ENCODE data around the gene GSG1.
"Not testable (repeated sequence)": the region's sequence is repeated elsewhere in the genome, so short reads cannot be mapped to it uniquely, and the experiment has no call there.

The GSG1 gene

DNA sequence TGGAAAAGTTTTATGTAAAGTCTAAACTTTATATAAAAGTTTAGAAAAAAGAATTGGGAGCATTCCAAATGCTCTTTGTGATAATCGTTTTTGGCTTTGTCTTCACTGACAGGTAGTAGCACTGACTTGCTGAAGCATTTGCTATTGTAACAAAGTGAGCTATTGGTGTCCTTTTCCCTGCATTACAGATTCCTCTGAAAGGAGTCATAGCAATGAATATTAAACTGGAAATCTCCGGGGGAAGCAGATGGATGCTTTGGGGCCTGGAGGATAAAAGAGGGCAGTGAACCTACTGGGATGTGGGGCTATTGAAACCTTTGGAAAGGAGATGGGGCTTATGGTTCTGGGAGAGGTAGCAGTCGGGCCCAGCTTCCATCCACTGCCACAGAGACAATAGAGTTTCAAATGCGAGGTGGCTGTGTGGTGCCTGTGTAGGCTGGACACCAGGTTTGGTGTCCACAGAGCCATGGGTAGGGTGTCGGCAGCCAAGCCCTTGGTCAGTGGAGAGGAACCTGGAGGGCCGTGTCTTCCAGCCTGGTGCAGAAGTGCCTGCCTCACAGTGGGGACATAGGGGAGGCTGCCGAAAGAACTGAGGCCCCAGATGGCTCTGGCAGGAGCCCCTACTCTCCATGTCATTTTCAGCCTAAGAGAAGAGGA lies 10.1 kb downstream of the GSG1 start:
- no peak for DNase-seq (ENCODE audit: low read depth in 1 of 2, low spot score in 1 of 2)

DNA sequence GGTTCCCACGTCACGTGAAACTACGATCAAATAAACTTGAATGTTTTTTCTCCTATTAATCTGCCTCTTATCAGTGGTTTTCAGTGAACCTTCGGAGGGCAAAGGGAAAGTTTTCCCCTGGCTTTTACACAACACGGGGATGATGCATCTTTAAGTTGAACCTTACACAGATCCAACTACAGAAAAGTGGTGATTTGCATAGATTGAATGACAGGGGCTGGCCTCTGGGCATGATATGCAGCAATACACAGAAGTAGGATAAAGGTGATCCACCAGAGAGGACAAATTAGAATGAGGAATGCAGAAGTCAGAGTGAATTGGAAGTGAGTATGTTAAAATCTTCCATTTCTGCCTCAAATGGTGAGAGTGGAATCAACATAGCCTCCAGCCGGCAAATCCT lies 11.6 kb downstream of the GSG1 start:
- DNase-seq (ENCODE audit: low read depth in 1 of 2, low spot score in 1 of 2) = no peak

DNA sequence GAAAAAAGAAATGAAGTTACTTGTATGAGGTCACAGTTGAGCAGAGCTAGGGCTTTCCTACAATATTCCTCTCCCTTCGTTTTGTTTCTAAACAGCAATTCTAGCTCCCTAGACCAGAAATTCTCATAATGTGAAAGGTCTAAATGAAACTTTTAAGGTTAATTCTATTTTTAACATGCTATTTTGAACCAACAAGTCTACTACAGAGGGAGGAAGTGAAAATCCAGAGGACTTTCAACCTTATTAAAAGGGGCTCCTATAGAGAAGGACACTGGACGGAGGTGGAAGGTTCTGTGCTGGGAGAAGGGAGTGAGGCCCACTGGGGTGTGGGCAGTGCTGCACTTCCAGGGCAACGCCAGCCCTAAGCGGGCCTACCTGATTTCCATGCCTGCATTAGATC lies 13.4 kb downstream of the GSG1 start:
- DNase-seq (ENCODE audit: low read depth in 1 of 2, low spot score in 1 of 2) = no peak

DNA sequence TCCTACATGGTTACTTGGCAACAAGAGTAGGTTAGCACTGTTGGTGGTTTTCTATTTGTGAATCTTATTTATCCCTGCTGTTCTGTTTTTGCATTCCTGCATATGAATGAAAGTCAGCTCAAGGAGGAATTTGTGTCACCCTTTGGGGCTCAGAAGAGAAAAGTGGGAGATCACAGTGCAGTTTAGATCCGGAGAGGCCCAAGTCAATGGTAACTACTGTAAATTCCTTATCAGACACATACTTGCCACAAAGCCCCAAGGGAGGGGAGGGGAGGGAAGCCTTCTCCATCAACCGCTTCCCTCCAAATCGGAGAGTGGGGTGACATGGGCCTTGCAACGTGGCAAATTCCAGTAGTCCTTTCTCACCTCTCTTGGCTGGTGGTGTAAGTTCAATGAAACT lies 15.0 kb downstream of the GSG1 start:
- DNase-seq (ENCODE audit: low read depth in 1 of 2, low spot score in 1 of 2) = no peak

DNA sequence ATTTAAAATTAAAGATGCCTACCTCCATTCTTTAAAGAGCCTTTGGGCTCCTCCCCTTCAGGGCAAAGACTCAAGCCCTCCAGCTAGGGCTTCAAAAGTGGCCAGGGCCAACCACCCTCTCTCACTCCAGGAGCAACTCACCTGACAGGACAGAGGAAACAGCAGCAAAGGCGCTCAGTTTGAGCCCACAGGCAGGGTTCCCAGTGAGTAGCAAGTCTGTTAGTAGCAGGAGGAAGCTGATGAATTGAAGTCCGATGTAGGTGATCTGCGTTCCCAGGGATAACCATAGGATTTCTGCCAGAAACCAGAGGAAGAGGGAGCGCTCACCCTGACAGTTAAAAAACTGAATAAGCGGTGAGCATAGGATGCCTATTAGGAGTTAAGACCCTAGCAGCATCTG lies 15.7 kb downstream of the GSG1 start:
- DNase-seq (ENCODE audit: low read depth in 1 of 2, low spot score in 1 of 2) = no peak

DNA sequence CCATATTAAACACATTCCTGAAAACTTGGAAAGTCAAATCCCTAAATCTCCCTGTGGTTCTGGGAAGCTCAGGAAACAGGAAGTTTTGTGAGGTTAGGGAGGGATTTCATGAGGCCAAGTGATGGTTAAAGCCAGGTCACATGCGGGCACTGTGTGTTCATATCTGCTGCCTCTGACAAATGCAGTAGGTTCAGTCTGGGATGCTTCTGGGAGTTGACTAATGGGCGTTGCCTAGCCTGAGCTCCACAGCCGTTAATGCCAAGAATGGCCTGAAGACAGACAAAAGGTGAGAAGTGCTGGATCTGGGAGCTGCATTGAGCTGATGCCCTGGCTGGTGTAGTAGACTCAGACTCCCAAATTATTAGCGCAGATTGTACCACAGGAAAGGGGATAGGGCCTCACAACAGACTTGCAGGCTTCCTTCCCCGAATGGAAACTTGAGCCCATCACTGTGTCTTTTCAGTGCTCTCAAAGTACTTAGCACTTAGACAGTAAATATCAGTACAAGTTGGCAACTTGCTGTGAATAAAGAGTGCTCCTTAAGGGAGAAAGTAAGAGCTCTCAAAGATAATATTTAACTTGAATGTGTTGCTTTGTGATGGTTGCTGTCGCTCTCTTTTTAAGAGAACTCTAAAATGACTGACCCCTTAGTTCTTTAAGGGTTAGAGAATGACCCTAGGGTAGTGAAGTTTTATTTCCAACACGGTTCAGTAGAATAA lies 17.3 kb downstream of the GSG1 start:
- no peak for DNase-seq (ENCODE audit: low read depth in 1 of 2, low spot score in 1 of 2)

DNA sequence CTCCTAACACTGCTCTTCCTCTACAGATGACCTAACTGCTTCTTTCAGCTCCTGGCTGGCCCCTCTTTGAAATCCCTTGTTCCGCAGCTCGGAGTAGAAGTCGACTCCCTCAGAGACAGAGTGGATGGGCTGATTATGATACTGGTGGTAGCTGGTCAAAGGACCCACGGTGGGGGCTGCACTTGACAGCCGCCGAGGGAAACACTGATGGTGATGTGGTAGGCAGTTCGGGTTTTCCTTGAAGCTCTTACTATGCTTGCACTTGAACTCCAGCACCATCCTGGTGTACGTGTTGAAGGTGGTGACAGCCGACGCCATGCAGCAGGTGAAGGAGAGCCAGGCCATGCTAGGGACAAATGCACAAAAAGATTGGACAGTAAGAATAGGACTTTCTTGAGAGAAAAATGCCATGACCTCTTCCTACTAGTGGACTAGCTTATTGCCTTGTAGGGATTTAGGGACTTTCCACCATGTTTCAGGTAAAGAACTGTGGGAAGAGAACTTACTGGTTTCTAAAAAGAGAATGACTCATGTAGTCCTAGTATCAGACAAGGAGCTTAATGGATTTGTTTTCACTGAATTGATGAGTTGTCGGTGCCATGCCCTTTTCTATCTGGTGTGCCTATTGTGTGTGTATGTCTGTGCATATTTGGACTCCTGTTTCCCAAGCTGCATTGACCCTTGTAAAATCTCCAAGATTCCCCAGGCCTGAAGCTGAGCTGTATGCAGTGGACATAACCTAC lies 18.4 kb downstream of the GSG1 start:
- no peak for DNase-seq (ENCODE audit: low read depth in 1 of 2, low spot score in 1 of 2)

DNA sequence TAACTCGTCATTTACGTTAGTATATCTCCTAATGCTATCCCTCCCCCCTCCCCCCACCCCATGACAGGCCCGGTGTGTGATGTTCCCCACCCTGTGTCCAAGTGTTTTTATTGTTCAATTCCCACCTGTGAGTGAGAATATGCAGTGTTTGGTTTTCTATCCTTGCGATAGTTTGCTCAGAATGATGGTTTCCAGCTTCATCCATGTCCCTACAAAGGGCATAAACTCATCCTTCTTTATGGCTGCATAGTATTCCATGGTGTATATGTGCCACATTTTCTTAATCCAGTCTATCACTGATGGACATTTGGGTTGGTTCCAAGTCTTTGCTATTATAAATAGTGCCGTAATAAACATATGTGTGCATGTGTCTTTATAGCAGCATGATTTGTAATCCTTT lies 19.8 kb downstream of the GSG1 start:
- DNase-seq (ENCODE audit: low read depth in 1 of 2, low spot score in 1 of 2) = not testable (repeated sequence)

DNA sequence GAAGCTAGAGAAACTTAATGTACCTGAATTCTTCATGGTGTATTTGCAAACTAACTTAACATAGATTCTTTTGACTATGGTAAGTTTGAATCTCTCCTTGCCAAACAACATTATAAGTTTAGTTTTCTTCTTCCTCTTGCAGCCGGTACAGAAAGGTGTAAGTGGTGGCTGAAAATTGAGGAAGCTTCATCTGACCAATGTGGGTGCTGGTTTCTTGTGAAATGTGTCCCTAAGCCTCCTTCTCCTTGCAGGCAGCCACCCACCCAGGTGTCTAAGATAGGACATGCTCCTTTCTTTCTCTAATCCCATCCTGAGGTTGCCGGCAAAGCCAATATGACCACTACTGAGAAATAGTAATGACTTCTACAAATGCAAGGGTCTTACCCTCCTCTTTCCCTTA lies 20.6 kb downstream of the GSG1 start:
- no peak for DNase-seq (ENCODE audit: low read depth in 1 of 2, low spot score in 1 of 2)

DNA sequence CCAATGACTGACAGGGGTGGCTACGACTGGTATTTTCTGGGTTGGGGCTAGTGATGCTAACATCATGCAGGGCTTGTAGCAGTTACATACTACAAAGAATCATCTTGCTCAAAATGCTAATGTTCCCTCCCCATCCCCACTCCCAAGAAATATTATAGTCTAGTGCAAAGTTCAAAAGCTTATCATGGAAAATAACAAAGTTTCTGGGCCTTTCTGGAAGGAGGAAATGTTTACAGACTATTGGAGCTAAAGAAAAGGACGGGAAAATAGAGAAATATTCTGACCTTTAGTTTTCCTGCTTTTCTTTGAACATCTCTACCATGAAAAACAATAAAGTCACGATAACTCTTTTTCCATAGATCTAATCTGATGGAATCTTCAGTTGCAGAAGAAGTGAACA lies 23.2 kb downstream of the GSG1 start:
- no peak for DNase-seq (ENCODE audit: low read depth in 1 of 2, low spot score in 1 of 2)

DNA sequence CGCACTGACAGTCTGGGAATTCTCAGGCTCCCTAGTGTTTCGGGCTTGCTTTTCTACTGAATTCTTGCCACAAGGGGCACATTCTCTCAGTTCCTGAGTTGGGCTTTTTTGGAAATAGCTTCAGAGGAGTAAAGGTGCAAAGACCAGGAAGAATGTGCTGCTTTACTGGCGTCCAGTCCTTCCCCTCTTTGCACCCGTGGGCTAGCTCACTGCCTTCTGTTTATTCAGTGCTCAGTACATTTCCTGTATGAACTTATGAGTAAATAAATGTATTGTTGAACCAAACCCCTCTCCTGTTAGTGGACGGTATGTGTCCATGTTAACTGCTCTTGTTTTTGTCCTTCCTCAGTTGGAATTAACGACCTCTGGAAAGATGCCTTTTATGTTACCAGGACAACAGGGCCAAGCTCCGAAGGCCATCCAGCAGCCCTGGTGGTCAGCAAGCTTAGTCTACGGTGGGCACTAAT lies 24.0 kb downstream of the GSG1 start:
- DNase-seq (ENCODE audit: low read depth in 1 of 2, low spot score in 1 of 2) = no peak

DNA sequence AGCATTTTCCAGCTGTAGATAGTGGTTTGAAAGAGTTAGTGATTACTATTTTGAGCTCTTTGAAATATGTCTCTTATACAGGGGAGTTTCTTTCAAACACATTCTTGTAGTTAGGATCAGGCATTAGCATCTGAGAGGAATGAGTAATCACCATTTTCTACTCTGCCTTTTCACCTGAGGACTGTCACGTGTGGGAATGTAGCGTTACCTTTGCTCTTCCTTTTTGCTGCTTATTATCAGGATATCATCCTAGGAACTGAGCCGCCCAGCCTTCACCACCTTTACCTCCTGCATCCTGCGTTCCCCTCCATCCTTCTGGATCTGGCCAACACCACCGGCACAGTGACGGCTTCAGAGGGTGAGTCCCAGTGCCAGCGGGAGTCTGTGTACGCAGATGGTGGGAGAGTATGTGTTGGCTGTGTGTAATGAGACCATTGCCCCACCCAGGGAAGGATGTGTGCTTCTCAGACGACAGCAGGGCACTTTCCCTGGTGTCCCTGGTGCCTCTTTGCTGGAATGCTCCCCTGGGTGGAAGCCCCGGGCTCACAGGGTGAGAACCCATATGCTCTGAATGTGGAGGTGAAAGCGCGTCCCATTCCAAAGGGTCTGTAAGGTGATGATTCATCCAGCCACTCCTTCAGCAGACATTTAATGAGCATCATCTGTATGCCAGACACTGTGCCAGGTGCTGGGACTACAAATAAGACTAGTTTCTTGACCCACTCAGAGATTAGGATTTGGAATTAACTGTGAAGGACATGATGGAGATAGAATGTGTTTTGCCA lies 27.5 kb downstream of the GSG1 start:
- DNase-seq (ENCODE audit: low read depth in 1 of 2, low spot score in 1 of 2) = no peak

DNA sequence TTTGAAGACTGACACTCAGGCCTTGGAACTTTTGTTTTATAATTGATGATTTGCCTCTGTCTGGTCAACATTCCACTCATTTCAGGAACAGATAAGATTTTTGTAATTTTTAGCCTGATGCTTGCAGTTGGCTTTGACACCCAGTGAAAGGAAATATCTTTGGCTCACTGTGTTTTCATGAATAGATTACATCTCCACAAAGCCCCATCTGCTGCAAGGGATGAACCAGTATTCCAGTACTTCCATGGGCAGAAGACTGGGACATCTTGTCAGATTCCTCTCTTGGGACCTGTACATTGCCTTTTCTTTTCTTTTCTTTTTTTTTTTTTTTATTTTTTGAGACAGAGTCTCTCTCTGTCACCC lies 28.4 kb downstream of the GSG1 start:
- no peak for DNase-seq (ENCODE audit: low read depth in 1 of 2, low spot score in 1 of 2)

DNA sequence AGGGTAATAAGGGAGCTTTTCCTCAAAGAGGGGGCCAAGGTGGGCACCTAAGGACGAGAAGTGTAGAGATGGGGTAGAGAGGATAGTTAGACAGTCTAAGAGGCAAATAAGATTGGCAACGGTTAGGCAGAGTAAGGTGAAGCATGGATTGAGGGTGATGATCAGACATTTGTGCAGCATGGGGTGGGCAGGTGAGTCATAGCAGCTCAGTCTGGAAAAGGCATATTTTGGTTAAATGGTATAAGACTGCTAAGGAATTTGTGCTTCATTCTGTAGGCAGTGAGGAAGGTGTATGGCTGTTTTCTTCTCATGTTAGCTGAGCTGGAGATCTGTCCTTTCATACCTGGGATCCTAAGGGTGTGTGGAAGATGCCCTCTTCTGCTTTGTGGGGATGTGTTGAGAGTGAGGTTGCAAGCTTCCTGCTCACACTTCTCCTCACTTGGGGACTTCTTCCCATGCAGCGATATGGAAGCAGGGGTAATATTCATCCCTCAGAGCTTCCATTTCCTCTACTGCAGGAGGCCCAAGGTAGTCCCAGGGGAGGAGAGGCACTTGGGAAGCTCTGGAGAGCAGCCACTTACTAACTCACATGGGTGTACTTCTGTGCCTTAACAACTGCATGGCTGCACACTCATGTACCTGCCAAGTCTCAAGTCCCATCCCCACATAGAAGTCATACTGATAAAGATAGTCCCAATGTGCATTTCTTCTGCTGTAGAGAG lies 28.9 kb downstream of the GSG1 start:
- DNase-seq (ENCODE audit: low read depth in 1 of 2, low spot score in 1 of 2) = no peak

DNA sequence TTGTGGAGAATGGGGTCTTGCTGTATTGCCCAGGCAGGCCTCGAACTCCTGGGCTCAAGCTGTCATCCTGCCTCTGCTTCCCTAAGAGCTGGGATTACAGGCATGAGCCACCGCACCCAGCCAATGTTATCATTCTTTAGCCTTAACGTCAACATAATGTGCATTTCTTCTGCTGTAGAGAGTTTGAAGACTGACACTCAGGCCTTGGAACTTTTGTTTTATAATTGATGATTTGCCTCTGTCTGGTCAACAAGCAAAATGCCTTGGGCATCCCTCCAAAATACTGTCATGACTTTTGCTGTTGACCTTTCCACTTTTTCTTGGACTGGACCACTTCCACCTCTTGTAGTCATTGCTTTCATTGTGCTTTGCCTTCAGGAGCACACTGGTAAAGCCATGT lies 30.3 kb downstream of the GSG1 start:
- DNase-seq (ENCODE audit: low read depth in 1 of 2, low spot score in 1 of 2) = no peak

DNA sequence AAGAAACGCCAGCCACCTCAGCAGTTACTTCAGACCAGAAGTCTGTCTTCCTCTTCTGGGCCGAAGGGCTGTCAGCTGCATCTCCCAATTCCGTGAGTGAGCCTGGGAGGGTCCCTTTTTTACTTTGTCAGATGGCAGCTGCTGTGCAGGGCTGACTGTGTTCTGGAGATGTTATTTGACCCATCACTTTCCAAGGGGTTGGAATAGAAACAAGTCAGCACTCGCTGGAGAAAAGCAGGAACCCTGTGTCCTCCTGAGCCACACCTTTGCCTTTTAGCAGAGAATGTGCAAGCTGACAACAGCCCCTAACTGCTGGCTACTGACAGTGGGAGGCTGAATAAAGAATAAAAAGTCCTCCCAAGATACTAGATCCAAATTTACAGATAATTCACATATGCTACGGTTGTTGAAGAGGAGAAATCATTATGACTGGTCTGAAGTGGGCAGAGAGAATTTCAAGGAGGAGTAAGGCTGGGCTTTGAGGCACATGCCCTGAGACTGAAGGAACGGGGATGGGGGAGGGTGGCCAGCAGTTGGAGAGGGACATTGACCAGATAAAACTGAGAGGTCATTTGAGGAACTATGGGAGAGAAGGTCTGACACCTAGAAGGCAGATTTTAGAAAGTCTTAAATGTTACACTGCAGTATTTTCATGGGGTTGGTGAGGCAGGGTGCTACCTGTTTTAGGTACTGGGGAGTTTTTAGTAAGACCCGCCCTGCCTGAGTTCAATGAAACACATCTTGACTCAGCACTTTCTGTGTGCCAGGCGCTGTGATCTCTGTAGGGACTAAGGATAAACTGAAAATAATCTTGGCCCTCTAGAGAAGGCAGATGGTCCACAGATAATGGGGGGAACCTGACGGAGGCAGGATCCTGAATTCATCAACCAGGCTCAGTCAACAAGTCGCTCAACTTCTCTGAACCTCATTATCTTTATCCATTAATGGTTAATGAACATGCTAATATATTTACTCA lies 31.9 kb downstream of the GSG1 start:
- no peak for DNase-seq (ENCODE audit: low read depth in 1 of 2, low spot score in 1 of 2)

DNA sequence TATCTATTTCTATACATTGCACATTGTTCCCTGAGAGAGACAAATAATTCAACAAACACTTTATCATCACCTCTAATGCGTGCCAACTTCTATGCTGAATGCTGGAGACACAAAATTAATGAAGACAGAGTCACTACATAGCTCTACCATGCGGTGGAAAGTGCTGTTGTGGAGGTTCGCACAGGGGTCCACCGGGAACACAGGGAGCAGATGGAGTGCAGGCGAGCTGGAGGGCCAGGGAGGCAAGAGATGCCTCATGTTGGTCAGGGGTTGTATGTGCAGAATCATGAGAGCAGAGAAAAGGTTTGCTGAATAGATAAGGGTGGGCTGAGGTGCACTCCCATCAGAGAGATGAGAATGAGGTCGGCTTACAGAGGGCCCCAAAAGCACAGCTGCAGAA lies 34.1 kb downstream of the GSG1 start:
- DNase-seq (ENCODE audit: low read depth in 1 of 2, low spot score in 1 of 2) = no peak

DNA sequence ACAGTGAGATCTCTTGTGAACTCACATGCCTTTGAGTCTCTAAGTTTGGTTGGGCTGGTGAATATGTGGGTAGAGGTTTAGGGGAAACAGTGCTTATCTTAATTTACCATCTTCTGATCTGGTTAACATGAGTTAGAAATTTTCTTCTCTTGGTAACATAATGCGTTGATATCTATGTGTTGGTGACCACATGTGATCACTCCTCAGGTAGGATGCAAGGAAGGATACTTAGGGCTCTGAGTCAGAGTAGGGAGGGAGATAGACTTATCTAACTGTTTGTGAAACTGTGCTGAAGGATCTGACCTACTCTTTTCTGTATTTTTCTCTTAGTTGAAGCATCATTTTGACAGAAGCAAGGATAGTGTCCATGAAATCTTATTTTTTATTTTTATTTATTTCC lies 36.1 kb downstream of the GSG1 start:
- DNase-seq (ENCODE audit: low read depth in 1 of 2, low spot score in 1 of 2) = no peak

DNA sequence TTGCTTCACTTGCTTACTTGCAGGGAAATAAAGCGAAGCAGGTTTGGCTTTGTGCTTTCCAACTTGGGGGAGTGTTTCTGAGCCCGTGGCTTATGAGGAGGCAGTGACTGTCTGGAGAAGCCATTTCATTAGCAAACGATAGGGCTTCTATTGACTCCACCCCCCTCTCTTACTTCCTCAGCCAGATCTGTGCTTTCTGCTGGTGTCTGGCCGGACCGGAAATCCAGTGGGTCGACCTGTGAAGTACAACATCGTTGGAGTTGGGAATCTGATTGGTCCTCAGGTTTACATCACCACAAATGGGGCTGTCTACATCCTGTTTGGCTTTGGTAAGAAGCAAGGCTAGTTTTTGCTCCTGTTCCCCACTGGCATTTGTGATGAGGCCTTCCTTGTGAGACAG lies 37.0 kb downstream of the GSG1 start:
- DNase-seq (ENCODE audit: low read depth in 1 of 2, low spot score in 1 of 2) = no peak

DNA sequence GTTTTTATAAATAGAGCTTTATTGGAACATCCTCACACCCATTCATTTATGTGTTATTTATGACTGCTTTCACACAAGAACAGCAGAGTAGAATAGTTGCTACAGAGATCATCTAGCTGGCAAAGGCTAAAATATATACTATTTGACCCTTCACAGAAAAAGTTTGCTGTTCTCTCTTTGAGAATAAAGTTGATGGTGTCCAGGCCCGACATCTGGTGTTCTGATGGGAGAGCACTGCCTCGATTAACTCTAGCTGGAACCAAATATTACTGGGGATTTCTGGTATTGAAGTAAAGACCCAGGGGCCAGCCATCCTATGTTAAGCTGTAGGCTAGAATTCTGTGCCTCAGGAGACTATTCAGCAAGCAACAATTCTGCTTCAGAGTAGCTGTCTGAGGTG lies 37.5 kb downstream of the GSG1 start:
- no peak for DNase-seq (ENCODE audit: low read depth in 1 of 2, low spot score in 1 of 2)

All from activated CD4-positive, alpha-beta T cell treated with anti-CD3 and anti-CD28 coated beads, Interleukin-2, amount 50 U/mL, for 24 hours (primary cell).